Limb (tissue), 2 donors: ENCODE results near the gene DNTTIP2.
"Not testable (repeated sequence)": the region's sequence is repeated elsewhere in the genome, so short reads cannot be mapped to it uniquely, and the experiment has no call there.

Experiments used
- DNase-seq, 2 donors: peaks; one replicate each; pipeline ENCODE4 v3.0.0-alpha.2; 2016; ENCODE audit errors: extremely low spot score in 2 of 2

DNTTIP2 gene

GRCh38 chr1:93878889-93879586 is at the start of gene DNTTIP2:
Gene DNTTIP2 (minus strand): TSS chr1:93879206. CDS start chr1:93879148, 58 bp downstream.
- peak; percentile 93 to 96 for DNase-seq

GRCh38 chr1:93925206-93925605 is 46.2 kb upstream of the DNTTIP2 start:
- DNase-seq: no peak

GRCh38 chr1:93919780-93920179 is 40.8 kb upstream of the DNTTIP2 start:
- DNase-seq: no peak

GRCh38 chr1:93917302-93917701 is 38.3 kb upstream of the DNTTIP2 start:
- no peak for DNase-seq

GRCh38 chr1:93910880-93911279 is 31.9 kb upstream of the DNTTIP2 start:
- DNase-seq: not testable (repeated sequence)

- no peak for DNase-seq
Measured at GRCh38 chr1:93910305-93910704, 31.3 kb upstream of the DNTTIP2 start.

GRCh38 chr1:93909146-93910050 is 30.4 kb upstream of the DNTTIP2 start, which contains the start of gene GCLM:
Gene GCLM (minus strand): TSS chr1:93909430. CDS start chr1:93909163, 267 bp downstream.
- peak; percentile 89 to 94 for DNase-seq

- DNase-seq: peak in 1 of 2 donors; percentile 54
Measured at GRCh38 chr1:93908394-93909145, 29.6 kb upstream of the DNTTIP2 start.

GRCh38 chr1:93907718-93908117 is 28.7 kb upstream of the DNTTIP2 start:
- DNase-seq: no peak

- no peak for DNase-seq
Measured at GRCh38 chr1:93906480-93906879, 27.5 kb upstream of the DNTTIP2 start.

GRCh38 chr1:93905734-93906133 is 26.7 kb upstream of the DNTTIP2 start:
- DNase-seq: no peak

GRCh38 chr1:93905051-93905450 is 26.0 kb upstream of the DNTTIP2 start:
- DNase-seq: no peak

GRCh38 chr1:93904228-93904627 is 25.2 kb upstream of the DNTTIP2 start:
- DNase-seq: no peak

GRCh38 chr1:93900723-93901504 is 21.9 kb upstream of the DNTTIP2 start:
- no peak for DNase-seq

- DNase-seq: no peak
Measured at GRCh38 chr1:93899543-93900207, 20.7 kb upstream of the DNTTIP2 start.

GRCh38 chr1:93888900-93889299 is 9.9 kb upstream of the DNTTIP2 start:
- no peak for DNase-seq

- no peak for DNase-seq
Measured at GRCh38 chr1:93882269-93882668, 3.3 kb upstream of the DNTTIP2 start.

- no peak for DNase-seq
Measured at GRCh38 chr1:93880731-93881130, 1.7 kb upstream of the DNTTIP2 start.

GRCh38 chr1:93878501-93878888 is 511 bp downstream of the DNTTIP2 start:
- peak in 1 of 2 donors; percentile 37 for DNase-seq

- DNase-seq: no peak
Measured at GRCh38 chr1:93877529-93877928, 1.5 kb downstream of the DNTTIP2 start.
